HCT116 (cell line): ENCODE results near the gene CD1B.

ENCODE experiments used
- ATF3 ChIP-seq: IDR thresholded peaks from 2 replicates; pipeline ENCODE4 v1.6.1; 2012
- CTCF ChIP-seq, 3 experiments: fragments of 200-600 bp in 1 of 3; sonication (generic) in 1 of 3; IDR thresholded peaks in 2 of 3; conservative IDR thresholded peaks in 1 of 3; 2 replicates each; pipeline ENCODE4 v1.5.1; 2012 to 2017; ENCODE audit warnings: low read depth in 2 of 3, low read length in 2 of 3, antibody characterized with exemption in 1 of 3, borderline replicate concordance in 1 of 3, control low read depth in 1 of 3, mild to moderate bottlenecking in 1 of 3, mixed read lengths in 1 of 3, mixed run types in 1 of 3, moderate library complexity in 1 of 3; ENCODE audit not compliant: insufficient read depth in 1 of 3
- POLR2A ChIP-seq: IDR thresholded peaks from 2 replicates; pipeline ENCODE4 v1.7.0; 2011; ENCODE audit warnings: borderline replicate concordance; ENCODE audit not compliant: insufficient read depth, insufficient read length; ENCODE audit errors: extremely low read depth
- RAD21 ChIP-seq: IDR thresholded peaks from 2 replicates; pipeline ENCODE4 v1.6.1; 2012; ENCODE audit warnings: low read depth, mild to moderate bottlenecking
- SIN3A ChIP-seq: IDR thresholded peaks from 2 replicates; pipeline ENCODE4 v1.6.1; 2012; ENCODE audit warnings: low read depth

GRCh38 chr1:158374860-158375259 lies 43.5 kb upstream of the CD1B start:
- TF ChIP-seq POLR2A (no peak), CTCF (IDR thresholded peaks at IDR 0.05 in 2 of 3, conservative IDR thresholded peaks at IDR 0.05 in 1 of 3; ENCODE audit: borderline replicate concordance in 1 of 3, insufficient read depth in 1 of 3, low read depth in 2 of 3, low read length in 2 of 3) (no peak), RAD21 (no peak), SIN3A (no peak), ATF3 (no peak)
